ENCODE results near the gene WDR62. TPM values are rescaled to one million over a fixed set of nuclear protein-coding genes. Genes with fewer than 3 reads are reported as not detected.

Gene WDR62
- total RNA-seq, 1 donor: 1.4 TPM

DNA sequence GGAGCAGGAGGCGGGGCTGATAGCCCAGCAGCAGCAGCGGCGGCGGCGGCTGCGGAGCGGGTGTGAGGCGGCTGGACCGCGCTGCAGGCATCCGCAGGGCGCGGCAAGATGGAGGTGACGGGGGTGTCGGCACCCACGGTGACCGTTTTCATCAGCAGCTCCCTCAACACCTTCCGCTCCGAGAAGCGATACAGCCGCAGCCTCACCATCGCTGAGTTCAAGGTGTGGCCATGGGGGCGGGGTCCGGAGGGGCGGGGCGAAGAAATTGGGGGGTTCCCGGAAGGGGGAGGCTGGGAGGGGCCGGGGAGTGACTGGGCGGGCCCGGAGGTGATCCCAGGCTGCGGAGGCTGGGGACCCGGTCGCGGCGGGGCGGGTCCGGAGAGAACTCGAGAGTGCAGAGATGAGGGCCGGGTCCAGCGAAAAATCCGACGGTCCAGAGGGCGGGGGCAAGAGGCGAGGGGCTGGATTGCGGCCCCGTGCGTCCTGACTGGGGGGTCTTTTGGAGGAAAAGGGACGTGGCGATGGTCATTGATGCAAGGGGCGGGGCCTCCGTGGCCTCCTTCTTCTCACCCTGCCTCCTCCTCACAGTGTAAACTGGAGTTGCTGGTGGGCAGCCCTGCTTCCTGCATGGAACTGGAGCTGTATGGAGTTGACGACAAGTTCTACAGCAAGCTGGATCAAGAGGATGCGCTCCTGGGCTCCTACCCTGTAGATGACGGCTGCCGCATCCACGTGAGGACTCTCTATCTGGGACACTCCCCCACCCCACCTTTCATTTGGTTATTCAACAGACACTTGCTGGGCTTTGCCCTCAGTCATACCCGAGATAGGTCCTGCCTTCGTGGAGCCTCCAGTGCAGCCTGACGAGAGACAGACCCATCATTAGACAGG, 61.0 kb downstream of the WDR62 start, which contains the start of gene TBCB:
TBCB (plus strand) TSS at position 16 of the 891 bp plus-strand sequence; CDS start at position 109, 93 bp downstream.
- peak within 1 kb of the TSS; percentile 99 for H3K4me2 ChIP-seq (ENCODE audit: insufficient read depth, low read length)
- H3K36me3 ChIP-seq (ENCODE audit: insufficient read depth, low read length): peaks cover 33% of the 10 kb centered on the region
- no peaks in the 10 kb centered on the region for H3K9me3 ChIP-seq (ENCODE audit: low read depth, low read length)
- peak within 1 kb of the TSS; percentile 87 for H3K27ac ChIP-seq (ENCODE audit: low read depth, low read length)
- DNase-seq (ENCODE audit: insufficient read length, low spot score, missing footprints): no peak
- H3K4me3 ChIP-seq (ENCODE audit: insufficient read depth, low read length): peak within 1 kb of the TSS; percentile 97
- H2AFZ ChIP-seq (ENCODE audit: low read length): peak within 1 kb of the TSS; percentile 97
- H3K4me1 ChIP-seq (ENCODE audit: insufficient read depth, low read length): peaks cover 16% of the 10 kb centered on the region
- TF ChIP-seq CTCF (IDR thresholded peaks at IDR 0.05; ENCODE audit: extremely low read depth, low read depth, low read length): no peak
- H4K20me1 ChIP-seq (ENCODE audit: insufficient read depth, low read length): peaks cover 6% of the 10 kb centered on the region
- H3K27me3 ChIP-seq (ENCODE audit: insufficient read depth, low read length): no peaks in the 10 kb centered on the region
- peaks cover 38% of the 10 kb centered on the region for H3K79me2 ChIP-seq (ENCODE audit: insufficient read depth, low read length)

DNA sequence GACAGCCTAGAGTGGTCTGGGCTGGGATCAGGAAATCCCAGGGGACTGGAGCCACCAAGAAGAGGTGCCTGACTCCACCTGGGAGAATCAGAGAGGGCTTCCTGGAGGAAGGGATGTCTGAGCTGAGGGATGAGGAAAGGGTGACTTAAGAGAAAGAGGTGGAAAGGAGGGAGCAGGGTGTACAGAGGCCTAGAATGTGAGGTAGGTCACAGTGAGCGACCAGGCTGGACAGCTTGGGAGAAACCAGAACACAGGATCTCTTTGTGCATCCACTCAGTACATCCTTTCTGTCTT, 61.6 kb downstream of the WDR62 start:
- peaks cover 38% of the 10 kb centered on the region for H3K79me2 ChIP-seq (ENCODE audit: insufficient read depth, low read length)
- TF ChIP-seq CTCF (IDR thresholded peaks at IDR 0.05; ENCODE audit: extremely low read depth, low read depth, low read length): no peak
- H3K27me3 ChIP-seq (ENCODE audit: insufficient read depth, low read length): no peaks in the 10 kb centered on the region
- peaks cover 6% of the 10 kb centered on the region for H4K20me1 ChIP-seq (ENCODE audit: insufficient read depth, low read length)
- H3K4me3 ChIP-seq (ENCODE audit: insufficient read depth, low read length): peak overlapping the region; percentile 97
- peaks cover 33% of the 10 kb centered on the region for H3K36me3 ChIP-seq (ENCODE audit: insufficient read depth, low read length)
- H2AFZ ChIP-seq (ENCODE audit: low read length): peak overlapping the region; percentile 72
- H3K27ac ChIP-seq (ENCODE audit: low read depth, low read length): peak overlapping the region; percentile 43
- peaks cover 16% of the 10 kb centered on the region for H3K4me1 ChIP-seq (ENCODE audit: insufficient read depth, low read length)
- peak overlapping the region; percentile 87 for H3K4me2 ChIP-seq (ENCODE audit: insufficient read depth, low read length)
- no peaks in the 10 kb centered on the region for H3K9me3 ChIP-seq (ENCODE audit: low read depth, low read length)
- DNase-seq (ENCODE audit: insufficient read length, low spot score, missing footprints): no peak

DNA sequence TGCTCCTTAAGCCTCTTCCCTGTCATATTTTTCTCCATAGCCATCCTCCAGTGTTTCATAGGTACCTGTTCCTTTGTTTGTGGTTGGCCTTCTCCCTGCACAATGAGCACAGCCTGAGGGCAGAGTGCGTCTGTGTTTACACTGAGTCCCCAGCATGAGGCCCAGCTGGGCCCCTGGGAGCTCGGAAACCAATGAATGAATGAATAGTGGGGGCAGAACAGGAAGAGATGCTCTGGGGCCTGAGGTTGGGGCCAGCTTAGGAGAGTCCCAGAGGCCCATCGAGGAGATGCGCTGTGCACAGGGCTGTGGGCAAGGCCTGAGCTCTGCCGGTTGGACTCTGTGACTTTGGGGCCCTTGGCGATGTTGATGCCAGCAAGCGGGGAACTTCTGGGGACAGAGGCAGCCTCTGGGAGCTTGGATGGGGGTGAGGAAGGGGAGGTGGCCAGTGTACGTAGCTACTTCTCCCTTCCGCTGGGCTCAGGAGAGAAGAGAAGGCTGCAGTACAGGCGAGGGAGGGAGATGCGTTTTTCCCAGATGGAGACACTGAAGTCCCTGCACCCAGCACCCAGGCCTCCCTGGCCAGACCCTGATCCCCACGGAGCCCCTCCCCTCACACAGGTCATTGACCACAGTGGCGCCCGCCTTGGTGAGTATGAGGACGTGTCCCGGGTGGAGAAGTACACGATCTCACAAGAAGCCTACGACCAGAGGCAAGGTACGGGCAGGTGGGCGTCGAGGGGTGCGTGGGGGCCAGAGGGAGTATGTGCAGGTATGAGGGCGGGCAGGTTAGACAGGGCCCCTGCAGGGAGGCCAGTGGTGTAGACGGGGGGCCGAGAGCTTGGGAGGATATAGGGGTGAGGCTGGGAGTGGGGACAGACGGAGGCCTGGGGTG, 65.6 kb downstream of the WDR62 start:
- Histone ChIP-seq H3K27me3 (ENCODE audit: insufficient read depth, low read length) (no peaks in the 10 kb centered on the region), H3K36me3 (ENCODE audit: insufficient read depth, low read length) (peaks cover 44% of the 10 kb centered on the region), H4K20me1 (ENCODE audit: insufficient read depth, low read length) (peaks cover 6% of the 10 kb centered on the region), H3K4me2 (ENCODE audit: insufficient read depth, low read length) (no peak overlapping the region), H3K4me1 (ENCODE audit: insufficient read depth, low read length) (peaks cover 7% of the 10 kb centered on the region), H3K27ac (ENCODE audit: low read depth, low read length) (no peak overlapping the region), H3K9me3 (ENCODE audit: low read depth, low read length) (no peaks in the 10 kb centered on the region), H3K79me2 (ENCODE audit: insufficient read depth, low read length) (peaks cover 30% of the 10 kb centered on the region), H3K4me3 (ENCODE audit: insufficient read depth, low read length) (no peak overlapping the region), H2AFZ (ENCODE audit: low read length) (no peak overlapping the region)
- DNase-seq (ENCODE audit: insufficient read length, low spot score, missing footprints): peak; percentile 50
- TF ChIP-seq CTCF (IDR thresholded peaks at IDR 0.05; ENCODE audit: extremely low read depth, low read depth, low read length): no peak

GRCh38 chr19:36120984-36121358, 66.3 kb downstream of the WDR62 start:
- no peak overlapping the region for H3K4me3 ChIP-seq (ENCODE audit: insufficient read depth, low read length)
- H3K79me2 ChIP-seq (ENCODE audit: insufficient read depth, low read length): peaks cover 26% of the 10 kb centered on the region
- H3K9me3 ChIP-seq (ENCODE audit: low read depth, low read length): no peaks in the 10 kb centered on the region
- no peak overlapping the region for H3K27ac ChIP-seq (ENCODE audit: low read depth, low read length)
- TF ChIP-seq CTCF (IDR thresholded peaks at IDR 0.05; ENCODE audit: extremely low read depth, low read depth, low read length): no peak
- H3K36me3 ChIP-seq (ENCODE audit: insufficient read depth, low read length): peaks cover 50% of the 10 kb centered on the region
- H3K4me2 ChIP-seq (ENCODE audit: insufficient read depth, low read length): no peak overlapping the region
- H3K4me1 ChIP-seq (ENCODE audit: insufficient read depth, low read length): peaks cover 5% of the 10 kb centered on the region
- peaks cover 6% of the 10 kb centered on the region for H4K20me1 ChIP-seq (ENCODE audit: insufficient read depth, low read length)
- no peaks in the 10 kb centered on the region for H3K27me3 ChIP-seq (ENCODE audit: insufficient read depth, low read length)
- no peak for DNase-seq (ENCODE audit: insufficient read length, low spot score, missing footprints)
- H2AFZ ChIP-seq (ENCODE audit: low read length): no peak overlapping the region
